Astrocyte (in vitro differentiated cells and primary cell): ENCODE measurements around the gene ZNF726.

Experiments
- EZH2 ChIP-seq: IDR thresholded peaks from 2 replicates; pipeline ENCODE4 v1.6.1; 2012; ENCODE audit warnings: mild to moderate bottlenecking, low read length, inconsistent platforms; ENCODE audit not compliant: insufficient read depth
- TF ChIP-seq, protein P1 (sequence below): IDR thresholded peaks from 2 replicates; pipeline ENCODE4 v1.5.1; 2011; ENCODE audit warnings: low read depth, mild to moderate bottlenecking, inconsistent platforms, low read length, moderate library complexity; ENCODE audit not compliant: insufficient read depth

DNA sequence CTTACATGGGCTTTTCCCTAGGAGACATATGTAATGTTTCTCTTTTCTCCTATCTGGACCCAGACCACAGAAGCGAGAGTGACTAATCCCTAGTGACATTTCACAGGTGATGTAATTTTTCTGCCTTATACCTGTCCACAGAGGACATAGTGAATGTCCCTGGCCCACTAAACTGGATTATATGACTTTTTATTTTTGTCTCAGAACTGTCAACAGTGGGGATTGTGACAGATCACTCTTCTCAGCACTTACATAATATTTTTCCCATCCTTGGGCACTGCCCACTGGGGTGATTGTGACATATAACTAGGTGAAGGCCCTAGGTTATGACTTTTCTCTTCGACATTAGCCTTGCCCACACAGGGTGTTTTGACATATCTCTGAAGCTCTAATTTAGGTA lies 7.9 kb upstream of the ZNF726 start:
- TF ChIP-seq, protein P1, sequence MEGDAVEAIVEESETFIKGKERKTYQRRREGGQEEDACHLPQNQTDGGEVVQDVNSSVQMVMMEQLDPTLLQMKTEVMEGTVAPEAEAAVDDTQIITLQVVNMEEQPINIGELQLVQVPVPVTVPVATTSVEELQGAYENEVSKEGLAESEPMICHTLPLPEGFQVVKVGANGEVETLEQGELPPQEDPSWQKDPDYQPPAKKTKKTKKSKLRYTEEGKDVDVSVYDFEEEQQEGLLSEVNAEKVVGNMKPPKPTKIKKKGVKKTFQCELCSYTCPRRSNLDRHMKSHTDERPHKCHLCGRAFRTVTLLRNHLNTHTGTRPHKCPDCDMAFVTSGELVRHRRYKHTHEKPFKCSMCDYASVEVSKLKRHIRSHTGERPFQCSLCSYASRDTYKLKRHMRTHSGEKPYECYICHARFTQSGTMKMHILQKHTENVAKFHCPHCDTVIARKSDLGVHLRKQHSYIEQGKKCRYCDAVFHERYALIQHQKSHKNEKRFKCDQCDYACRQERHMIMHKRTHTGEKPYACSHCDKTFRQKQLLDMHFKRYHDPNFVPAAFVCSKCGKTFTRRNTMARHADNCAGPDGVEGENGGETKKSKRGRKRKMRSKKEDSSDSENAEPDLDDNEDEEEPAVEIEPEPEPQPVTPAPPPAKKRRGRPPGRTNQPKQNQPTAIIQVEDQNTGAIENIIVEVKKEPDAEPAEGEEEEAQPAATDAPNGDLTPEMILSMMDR: no peak
- no peak for TF ChIP-seq EZH2
